Stomach (tissue), 19 donors: Measurements from ENCODE around the gene GDF2. TPM values are rescaled to one million over a fixed set of nuclear protein-coding genes. Genes with fewer than 3 reads are reported as not detected.

Experiments used
- DNase-seq, 2 donors: peaks; one replicate each; pipeline versions ENCODE4 v3.0.0 to v3.0.0-alpha.2; 2013 to 2019
- H3K27ac ChIP-seq, 5 donors: fragments of 200-600 bp in 4 of 5; sonication (generic) in 4 of 5; one replicate each; pipeline ENCODE4 v1.5.1; 2013 to 2019; ENCODE audit warnings: mild to moderate bottlenecking in 1 of 5, moderate library complexity in 1 of 5
- H3K27me3 ChIP-seq, 3 donors: fragments of 200-600 bp; sonication (generic); one replicate each; pipeline ENCODE4 v1.5.1; 2017 to 2019; ENCODE audit warnings: mixed run types in 1 of 3
- H3K36me3 ChIP-seq, 4 donors: fragments of 200-600 bp; sonication (generic); 1 replicate in 3 of 4; 2 replicates in 1 of 4; pipeline ENCODE4 v1.5.1; 2016 to 2019
- H3K4me1 ChIP-seq, 4 donors: fragments of 200-600 bp; sonication (generic); one replicate each; pipeline ENCODE4 v1.5.1; 2016 to 2019
- H3K4me3 ChIP-seq, 4 donors: fragments of 200-600 bp; sonication (generic) in 3 of 4; one replicate each; pipeline ENCODE4 v1.5.1; 2016 to 2019; ENCODE audit warnings: mild to moderate bottlenecking in 1 of 4
- H3K9me3 ChIP-seq, 4 donors: fragments of 200-600 bp; sonication (generic); one replicate each; pipeline ENCODE4 v1.5.1; 2016 to 2019
- CTCF ChIP-seq, 7 experiments: fragments of 450-650 bp in 4 of 7; fragments of 200-600 bp in 3 of 7; sonication (generic) in 3 of 7; IDR thresholded peaks; one replicate each; pipeline ENCODE4 v1.5.1; 2016 to 2019; ENCODE audit warnings: antibody characterized with exemption in 7 of 7, control low read depth in 2 of 7, mild to moderate bottlenecking in 1 of 7
- EP300 ChIP-seq: sonication (generic); formaldehyde crosslinking; IDR thresholded peaks from one replicate; pipeline ENCODE4 v1.6.1; 2017; ENCODE audit warnings: antibody characterized with exemption
- POLR2A ChIP-seq, 4 donors: fragments of 450-650 bp; IDR thresholded peaks; one replicate each; pipeline ENCODE4 v1.6.1; 2016; ENCODE audit warnings: antibody characterized with exemption in 4 of 4, control low read depth in 2 of 4, mild to moderate bottlenecking in 1 of 4, moderate library complexity in 1 of 4
- POLR2AphosphoS5 ChIP-seq, 3 donors: sonication (generic); formaldehyde crosslinking; IDR thresholded peaks; one replicate each; pipeline ENCODE4 v1.6.1; 2016; ENCODE audit warnings: antibody characterized with exemption in 3 of 3
- WGBS, 5 donors: extraction: QIAGEN DNeasy Blood & Tissue Kit in 3 of 5; methylation state at CpG; one replicate each; pipeline versions ENCODE4 v1.1.5 to v1.1.7; 2013 to 2018; 5-methylcytosine and 5-hydroxymethylcytosine counted together
- intact Hi-C: fragments of 100-400 bp; cut with DNase I; formaldehyde crosslinking; loops from one replicate; pipeline ENCODE4 v1.15.1; 2023; ENCODE audit warnings: low total_unique reads
- long read RNA-seq, 10 donors: transcript quantifications; one replicate each; lab custom pipeline, GENCODE V29; 2026
- polyA plus RNA-seq, 3 donors: library from polyadenylated mRNA; stranded (reverse); fragments of 200-250 nt; gene quantifications; one replicate each; pipeline ENCODE4 v1.2.3, GENCODE V29; 2013
- total RNA-seq, 5 donors: library from RNA; depleted of rRNA; stranded (reverse); fragments of >200 nt; gene quantifications; one replicate each; pipeline versions ENCODE4 v1.1.0 to v1.2.3, GENCODE V29; 2014 to 2016
- donor health status: healthy with polysubstance abuse.
- donor health status: Bipolar disorder and iron deficiency.
- donor health status: healthy.

Gene GDF2
- total RNA-seq (not detected), polyA plus RNA-seq (not detected)
- long read RNA-seq, donor 1, result 0 reads
- long read RNA-seq, donor 2, result 0 reads
- long read RNA-seq, donor 3, result 0 reads
- long read RNA-seq, donor 4, result 0 reads
- long read RNA-seq, donor 5, result 0 reads
- long read RNA-seq, donor 6, result 0 reads
- long read RNA-seq, donor 7, result 0 reads
- long read RNA-seq, donor 8, result 0 reads
- long read RNA-seq, donor 9, result 0 reads
- long read RNA-seq, donor 10, result 0 reads

DNA sequence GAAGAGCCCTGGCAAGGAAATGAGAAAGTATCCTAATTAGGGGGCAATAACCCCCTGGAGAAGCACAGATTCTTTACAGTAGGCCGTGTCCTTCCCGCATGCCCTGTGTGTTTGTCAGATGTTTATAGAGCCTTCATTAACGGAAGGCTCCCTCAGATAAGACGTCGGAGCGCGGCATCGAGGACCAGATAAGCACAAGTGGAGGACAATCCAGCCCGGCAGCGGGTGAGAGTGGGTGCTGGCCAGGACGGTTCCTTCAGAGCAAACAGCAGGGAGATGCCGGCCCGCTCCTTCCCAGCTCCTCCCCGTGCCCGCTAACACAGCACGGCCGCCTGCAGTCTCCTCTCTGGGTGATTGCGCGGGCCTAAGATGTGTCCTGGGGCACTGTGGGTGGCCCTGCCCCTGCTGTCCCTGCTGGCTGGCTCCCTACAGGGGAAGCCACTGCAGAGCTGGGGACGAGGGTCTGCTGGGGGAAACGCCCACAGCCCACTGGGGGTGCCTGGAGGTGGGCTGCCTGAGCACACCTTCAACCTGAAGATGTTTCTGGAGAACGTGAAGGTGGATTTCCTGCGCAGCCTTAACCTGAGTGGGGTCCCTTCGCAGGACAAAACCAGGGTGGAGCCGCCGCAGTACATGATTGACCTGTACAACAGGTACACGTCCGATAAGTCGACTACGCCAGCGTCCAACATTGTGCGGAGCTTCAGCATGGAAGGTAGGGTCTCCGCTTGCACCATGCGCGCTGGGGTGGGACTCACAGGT lies at the start of gene GDF2:
TSS of gene GDF2 (plus strand) at position 155 of the 762 bp plus-strand sequence. CDS start at position 370, 215 bp downstream.
- H3K4me3 ChIP-seq, result no peak within 1 kb of the TSS
- no peaks in the 10 kb centered on the region for H3K36me3 ChIP-seq
- TF ChIP-seq POLR2AphosphoS5 (IDR thresholded peaks at IDR 0.05) (no peak), EP300 (no peak), CTCF (IDR thresholded peaks at IDR 0.05) (no peak), POLR2A (IDR thresholded peaks at IDR 0.05) (no peak)
- intact Hi-C loops, result no loop called here
- 63 to 75% (median 72%) methylated on average over 25 to 35 of the region's 35 CpGs for WGBS, 5 donors
- no peaks in the 10 kb centered on the region for H3K4me1 ChIP-seq
- DNase-seq, result no peak
- H3K27me3 ChIP-seq, result peaks cover 0 to 37% (median 11%) of the 10 kb centered on the region in 3 donors
- no peaks in the 10 kb centered on the region for H3K9me3 ChIP-seq
- no peak within 1 kb of the TSS for H3K27ac ChIP-seq

DNA sequence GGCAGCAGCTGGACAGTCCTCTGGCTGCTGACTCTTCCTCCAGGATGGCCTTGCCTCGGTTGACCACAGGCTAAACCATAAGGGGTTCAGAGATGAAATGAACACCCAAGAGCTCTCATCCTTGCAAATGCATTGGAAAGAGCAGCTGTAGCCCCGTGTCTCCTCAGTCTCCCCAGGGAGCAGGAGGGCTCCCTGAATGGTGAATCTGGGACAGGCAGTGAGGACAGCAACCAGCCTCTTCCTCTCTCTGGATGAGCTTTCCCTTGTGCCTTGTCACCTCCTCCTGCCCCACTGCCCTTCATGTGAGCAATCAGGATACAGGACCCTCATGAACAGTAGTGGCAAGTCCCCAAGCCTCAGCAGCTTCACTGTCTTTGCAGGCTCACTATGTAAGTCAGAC lies 46.2 kb upstream of the GDF2 start:
- peaks cover 0 to 18% (median 9%) of the 10 kb centered on the region in 4 donors for H3K9me3 ChIP-seq
- intact Hi-C loops, result no loop called here
- H3K4me3 ChIP-seq, result no peak overlapping the region
- TF ChIP-seq EP300 (no peak), POLR2A (IDR thresholded peaks at IDR 0.05) (no peak), CTCF (IDR thresholded peaks at IDR 0.05) (no peak), POLR2AphosphoS5 (IDR thresholded peaks at IDR 0.05) (no peak)
- peaks cover 0 to 4% (median 0%) of the 10 kb centered on the region in 3 donors for H3K27me3 ChIP-seq
- no peaks in the 10 kb centered on the region for H3K4me1 ChIP-seq
- no peak for DNase-seq
- H3K36me3 ChIP-seq, result no peaks in the 10 kb centered on the region
- 54 to 83% (median 74%) methylated on average over 2 of the region's 2 CpGs for WGBS, 5 donors
- no peak overlapping the region for H3K27ac ChIP-seq

- Histone ChIP-seq H3K36me3 (no peaks in the 10 kb centered on the region), H3K27me3 (peaks cover 0 to 4% (median 0%) of the 10 kb centered on the region in 3 donors), H3K9me3 (peaks cover 0 to 18% (median 9%) of the 10 kb centered on the region in 4 donors), H3K27ac (no peak overlapping the region), H3K4me3 (no peak overlapping the region), H3K4me1 (no peaks in the 10 kb centered on the region)
- DNase-seq, result no peak
- intact Hi-C loops, result no loop called here
- 79 to 85% (median 80%) methylated on average over 11 of the region's 11 CpGs for WGBS, 5 donors
- TF ChIP-seq CTCF (IDR thresholded peaks at IDR 0.05), result no peak
- no peak for TF ChIP-seq POLR2AphosphoS5 (IDR thresholded peaks at IDR 0.05)
- TF ChIP-seq POLR2A (IDR thresholded peaks at IDR 0.05), result no peak
- no peak for TF ChIP-seq EP300
Measured at GRCh38 chr10:47276576-47277351, 45.5 kb upstream of the GDF2 start.
